GM13977 (cell line): ENCODE results near the gene DGKG.

Experiments used
- DNase-seq: peaks from one replicate; pipeline ENCODE4 v3.0.0; 2012; ENCODE audit warnings: low spot score
- CTCF ChIP-seq: IDR thresholded peaks from 2 replicates; pipeline ENCODE4 v1.5.1; 2012; ENCODE audit warnings: mild to moderate bottlenecking, control low read depth; ENCODE audit not compliant: insufficient read depth; ENCODE audit errors: extremely low read depth, missing control alignments
- in situ Hi-C: fragments of 300-500 bp; cut with MboI; formaldehyde crosslinking; loops from one replicate; pipeline ENCODE4 v1.12.0; 2022; ENCODE audit warnings: low sequenced_read_pairs, low pct_unique_long_range_greater_than_20kb, mixed read lengths, inconsistent platforms; ENCODE audit not compliant: unreplicated experiment

Gene DGKG

GRCh38 chr3:186394566-186395217 lies 32.7 kb upstream of the DGKG start:
- TF ChIP-seq CTCF, result no peak
- in situ Hi-C loops, result no loop called here
- DNase-seq, result no peak

GRCh38 chr3:186386883-186387560 lies 25.0 kb upstream of the DGKG start:
- in situ Hi-C loops, result no loop called here
- no peak for DNase-seq
- no peak for TF ChIP-seq CTCF

- no peak for TF ChIP-seq CTCF
- in situ Hi-C loops, result no loop called here
- no peak for DNase-seq
Measured at GRCh38 chr3:186385856-186386602, 24.0 kb upstream of the DGKG start.

DNA sequence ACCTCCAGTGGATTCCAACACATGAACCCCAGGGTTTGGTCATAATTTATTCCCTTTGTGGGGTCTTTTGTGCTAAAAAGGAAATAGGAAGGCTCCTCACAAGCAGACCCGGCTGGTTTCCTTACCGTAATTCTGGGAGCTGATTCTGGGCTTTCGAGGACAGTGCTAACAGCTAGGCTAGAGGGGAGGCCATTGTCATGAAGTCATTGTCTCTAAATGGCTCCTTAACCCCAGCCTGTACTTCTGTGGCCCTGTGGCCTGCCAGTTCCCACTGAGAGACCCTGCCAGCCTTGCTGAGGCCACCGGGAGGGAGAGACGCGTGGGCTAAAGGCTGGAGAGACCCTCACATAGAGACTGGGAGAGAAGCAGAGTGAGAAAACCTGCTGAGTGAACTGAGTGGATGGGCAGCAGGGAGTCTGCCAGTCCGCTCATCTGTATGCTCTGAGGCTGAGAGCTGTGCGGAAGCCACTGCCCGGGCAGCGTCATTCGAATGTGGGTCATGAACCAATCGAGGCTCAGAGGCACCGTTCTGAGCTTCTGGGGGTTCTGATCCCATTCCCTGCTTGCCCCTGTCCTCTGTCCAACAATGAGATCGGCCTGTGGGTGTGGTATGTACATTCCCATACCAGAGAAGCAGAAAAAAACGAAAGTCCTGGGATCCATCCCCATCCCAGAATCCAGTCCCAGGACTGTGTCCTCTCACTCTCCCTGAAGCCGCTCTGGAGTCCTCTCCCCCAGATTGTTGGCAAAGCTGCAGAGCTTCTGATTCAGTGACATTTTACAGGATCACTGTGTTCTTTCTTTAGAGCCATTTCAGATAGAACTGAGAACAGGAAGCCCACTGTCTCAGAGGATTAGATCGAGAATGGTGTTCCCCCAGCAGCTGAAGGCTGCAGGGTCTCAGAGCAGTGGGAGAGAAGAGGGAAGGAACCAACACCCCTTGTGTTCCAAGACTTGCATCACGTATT lies 21.3 kb upstream of the DGKG start:
- in situ Hi-C loops, result no loop called here
- no peak for TF ChIP-seq CTCF
- no peak for DNase-seq

DNA sequence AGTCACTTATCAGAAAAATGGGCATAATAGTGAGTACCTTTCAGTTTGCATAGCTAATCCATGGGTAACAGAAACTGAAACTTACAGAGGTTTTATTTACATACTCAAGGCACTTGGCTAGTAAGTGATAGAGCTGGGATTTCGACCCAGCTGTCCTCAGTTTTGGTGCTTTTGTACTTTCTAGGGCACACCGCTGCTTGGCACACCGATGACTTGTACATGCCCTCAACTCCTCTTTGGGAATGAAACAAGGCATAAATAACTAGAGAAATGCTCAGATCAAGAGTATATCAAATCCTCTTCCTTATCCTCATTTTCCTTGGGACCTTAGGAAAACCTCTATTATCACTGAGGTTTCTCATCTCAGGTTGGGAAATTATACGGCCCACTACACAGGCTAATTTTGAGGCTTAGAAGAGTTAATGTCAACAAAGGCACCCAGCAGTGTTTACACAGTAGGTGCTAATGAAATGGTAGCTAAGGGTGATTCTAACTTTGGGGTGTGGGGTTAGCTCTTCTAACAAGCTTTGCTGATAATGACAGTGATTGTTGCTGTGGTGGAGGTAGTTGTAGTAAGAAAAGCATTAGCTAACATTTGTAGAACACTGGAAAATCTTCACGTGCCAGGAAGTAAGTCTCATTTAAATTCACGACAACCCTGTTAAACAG lies 20.3 kb upstream of the DGKG start:
- no peak for DNase-seq
- in situ Hi-C loops, result no loop called here
- TF ChIP-seq CTCF, result no peak
